Measurements from ENCODE around the gene ERCC1. TPM values are rescaled to one million over a fixed set of nuclear protein-coding genes. Genes with fewer than 3 reads are reported as not detected.

ERCC1 gene
- total RNA-seq, 2 donors from 2014 or later, result 65.0 to 68.4 TPM

- no peak for DNase-seq (ENCODE audit: low spot score)
- intact Hi-C loops (cut with DNase I), result no loop called here
Observed at GRCh38 chr19:45460807-45461347, 37.2 kb upstream of the ERCC1 start.

- intact Hi-C loops (cut with DNase I), result no loop called here
- no peak for DNase-seq (ENCODE audit: low spot score)
Observed at GRCh38 chr19:45457776-45458175, 34.1 kb upstream of the ERCC1 start.

DNA sequence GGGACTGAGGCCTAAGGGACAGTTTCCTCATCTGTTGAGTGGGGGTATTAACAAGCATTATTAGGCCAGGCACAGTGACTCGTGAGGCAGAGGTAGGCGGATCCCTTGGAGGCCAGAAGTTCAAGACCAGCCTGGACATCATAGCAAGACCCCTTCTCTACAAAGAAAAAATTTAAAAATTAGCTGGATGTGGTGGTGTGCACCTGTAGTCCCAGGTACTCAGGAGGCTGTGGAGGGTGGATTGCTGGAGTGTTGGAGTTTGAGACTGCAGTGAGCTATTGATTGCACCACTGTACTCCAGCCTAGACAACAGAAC lies 32.7 kb upstream of the ERCC1 start:
- intact Hi-C loops (cut with DNase I), result no loop called here

GRCh38 chr19:45455707-45456499 lies 32.2 kb upstream of the ERCC1 start:
- intact Hi-C loops (cut with DNase I), result no loop called here
- DNase-seq (ENCODE audit: low spot score), result peak; percentile 98

More for the DNA sequence above, 32.7 kb upstream of the ERCC1 start:
- no peak for DNase-seq (ENCODE audit: low spot score)

GRCh38 chr19:45451850-45452387 lies 28.2 kb upstream of the ERCC1 start:
- no peak for DNase-seq (ENCODE audit: low spot score)
- intact Hi-C loops (cut with DNase I), result loop anchor here in 1 of 2 donors (1.0 kb wide), 1 partner anchor 25 kb away; no protein-coding TSS in a partner anchor

- intact Hi-C loops (cut with DNase I), result loop anchor here in 1 of 2 donors (1.0 kb wide), 1 partner anchor 24 kb away; no protein-coding TSS in a partner anchor
- peak; percentile 83 for DNase-seq (ENCODE audit: low spot score)
Observed at GRCh38 chr19:45451131-45451849, 27.6 kb upstream of the ERCC1 start.

DNA sequence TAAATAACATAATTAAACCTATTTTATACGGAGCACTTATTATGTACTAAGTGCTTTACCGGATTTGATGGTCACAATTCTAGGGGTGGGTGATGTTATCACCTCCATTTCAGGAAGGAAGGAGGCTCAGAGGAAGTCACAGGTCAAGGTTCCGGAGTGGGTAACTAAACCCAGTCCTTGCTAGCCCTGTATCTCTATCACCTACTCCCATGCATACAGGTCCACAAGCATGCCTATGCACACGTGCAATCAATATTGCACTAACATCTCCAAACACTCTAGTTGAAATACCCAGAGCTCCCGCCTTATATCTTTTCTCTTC lies 26.3 kb upstream of the ERCC1 start:
- intact Hi-C loops (cut with DNase I), result no loop called here
- no peak for DNase-seq (ENCODE audit: low spot score)

DNA sequence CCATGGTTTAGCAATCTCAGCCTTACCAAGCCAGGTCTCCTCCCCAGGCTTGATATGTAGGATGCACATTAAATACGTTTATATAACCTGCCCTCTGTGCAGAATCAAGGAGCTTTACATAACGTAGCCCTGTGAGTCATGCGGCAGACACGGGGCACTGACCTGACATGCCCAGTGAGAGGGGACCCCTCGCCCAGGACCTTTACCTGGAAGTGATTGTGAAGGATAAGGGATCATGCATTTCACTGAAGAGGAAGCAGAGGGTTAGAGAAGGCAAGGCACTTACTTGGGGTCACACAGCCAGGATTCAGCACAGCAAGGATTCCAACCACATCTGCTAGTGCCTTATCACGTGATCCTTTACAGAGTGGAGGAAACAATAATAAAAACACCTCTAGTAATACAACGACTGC lies 25.2 kb upstream of the ERCC1 start:
- DNase-seq (ENCODE audit: low spot score), result no peak
- intact Hi-C loops (cut with DNase I), result no loop called here

GRCh38 chr19:45448425-45448756 lies 24.7 kb upstream of the ERCC1 start:
- DNase-seq (ENCODE audit: low spot score), result no peak
- intact Hi-C loops (cut with DNase I), result no loop called here

GRCh38 chr19:45446944-45447343 lies 23.2 kb upstream of the ERCC1 start:
- intact Hi-C loops (cut with DNase I), result no loop called here
- no peak for DNase-seq (ENCODE audit: low spot score)

GRCh38 chr19:45446295-45446694 lies 22.6 kb upstream of the ERCC1 start:
- intact Hi-C loops (cut with DNase I), result no loop called here
- no peak for DNase-seq (ENCODE audit: low spot score)

DNA sequence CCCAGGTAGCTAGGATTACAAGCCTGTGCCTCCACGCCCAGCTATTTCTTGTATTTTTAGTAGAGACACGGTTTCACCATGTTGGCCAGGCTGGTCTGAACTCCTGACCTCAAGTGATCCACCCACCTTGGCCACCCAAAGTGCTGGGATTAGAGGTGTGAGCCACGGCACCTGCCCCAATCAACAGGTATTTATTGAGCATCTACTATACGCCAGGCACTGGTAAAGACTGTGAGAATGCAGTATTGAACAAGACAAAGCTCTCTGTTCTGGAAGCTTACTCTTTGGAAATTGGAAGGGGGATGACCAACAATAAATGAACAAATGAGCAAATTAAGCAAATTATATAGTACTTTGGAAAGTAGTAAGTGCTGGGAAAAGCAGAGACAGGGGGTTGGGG lies 21.4 kb upstream of the ERCC1 start:
- DNase-seq (ENCODE audit: low spot score), result no peak
- intact Hi-C loops (cut with DNase I), result no loop called here

DNA sequence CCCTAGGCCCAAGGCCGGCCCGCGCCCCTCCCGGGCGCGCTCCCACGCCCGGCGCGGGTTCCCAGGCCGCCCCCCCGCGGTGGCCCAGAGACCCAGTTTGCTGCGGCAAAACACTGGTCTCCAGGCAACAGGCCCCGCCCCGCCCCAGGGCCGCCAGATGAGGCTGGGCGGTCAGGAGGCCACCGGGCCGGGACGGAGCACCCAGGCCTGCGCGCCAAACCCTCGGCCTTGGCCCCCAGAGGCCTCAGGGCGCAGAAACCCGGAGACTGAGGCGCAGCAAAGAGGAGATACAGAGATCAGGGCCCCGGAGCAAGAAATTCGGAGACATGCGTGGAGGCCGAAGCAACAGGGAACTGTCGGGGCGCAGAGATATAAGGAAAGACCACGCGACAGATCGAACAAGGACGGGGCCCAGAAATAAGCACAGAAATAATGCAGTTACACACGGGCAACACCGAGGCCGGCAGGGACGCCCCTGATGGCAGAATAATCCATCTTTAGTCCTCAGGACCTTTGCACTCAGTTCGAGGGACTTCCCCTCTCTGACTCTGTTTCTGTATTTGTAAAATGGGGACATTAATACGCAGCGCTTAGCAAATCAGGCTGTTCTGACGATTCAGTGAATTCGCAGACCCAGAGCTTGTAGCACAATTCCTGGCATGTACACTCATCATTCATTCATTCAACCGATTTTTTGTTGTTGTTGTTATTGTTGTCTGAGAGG lies 20.8 kb upstream of the ERCC1 start:
- intact Hi-C loops (cut with DNase I), result no loop called here

DNA sequence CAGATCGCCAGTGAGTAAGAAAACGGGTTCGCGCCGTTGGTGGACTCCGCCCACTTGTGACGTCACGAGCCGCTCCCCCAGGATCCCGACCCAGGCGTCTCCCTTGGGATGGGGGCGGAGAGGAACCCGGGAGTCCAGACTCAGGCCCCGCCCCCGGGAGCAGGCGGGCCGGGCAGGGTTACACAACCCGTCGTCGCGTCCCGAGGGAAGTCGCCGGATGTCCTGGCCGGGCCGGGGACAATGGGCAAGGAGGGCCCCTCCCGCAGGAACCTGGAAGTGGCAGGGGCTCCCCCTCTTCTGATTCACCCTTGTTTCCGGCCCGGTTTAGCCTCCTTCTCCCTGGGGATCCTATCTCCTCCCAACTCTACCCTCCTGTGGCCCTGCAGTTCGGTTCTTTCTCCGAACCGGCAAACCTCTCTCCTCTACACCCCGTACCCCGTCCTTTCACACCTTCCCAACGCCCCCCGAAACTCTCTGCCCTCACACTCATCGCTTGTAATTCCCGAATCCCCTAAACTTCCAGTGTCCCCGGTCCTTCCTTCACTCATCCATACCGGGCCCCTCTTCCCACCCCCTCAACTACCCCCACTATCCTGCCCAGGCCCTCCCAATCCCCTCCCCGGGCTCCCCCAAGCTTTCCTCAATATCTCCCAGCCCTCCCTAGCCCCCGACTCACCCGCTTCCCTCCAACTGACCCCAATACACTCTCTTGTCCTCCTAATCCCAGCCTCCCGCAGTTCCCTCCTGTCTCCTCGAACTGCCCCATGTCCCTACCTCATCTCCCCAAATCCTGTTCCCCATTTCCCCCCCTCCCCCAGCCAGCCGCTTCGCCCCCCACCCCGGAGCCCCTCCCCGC lies 20.0 kb upstream of the ERCC1 start:
- DNase-seq (ENCODE audit: low spot score), result peak; percentile 98
- intact Hi-C loops (cut with DNase I), result no loop called here

More for the DNA sequence above, 20.8 kb upstream of the ERCC1 start:
- peak; percentile 98 for DNase-seq (ENCODE audit: low spot score)

GRCh38 chr19:45442778-45443461 lies 19.2 kb upstream of the ERCC1 start:
- DNase-seq (ENCODE audit: low spot score), result peak; percentile 88
- intact Hi-C loops (cut with DNase I), result no loop called here

GRCh38 chr19:45442408-45442777 lies 18.7 kb upstream of the ERCC1 start:
- DNase-seq (ENCODE audit: low spot score), result no peak
- intact Hi-C loops (cut with DNase I), result no loop called here

DNA sequence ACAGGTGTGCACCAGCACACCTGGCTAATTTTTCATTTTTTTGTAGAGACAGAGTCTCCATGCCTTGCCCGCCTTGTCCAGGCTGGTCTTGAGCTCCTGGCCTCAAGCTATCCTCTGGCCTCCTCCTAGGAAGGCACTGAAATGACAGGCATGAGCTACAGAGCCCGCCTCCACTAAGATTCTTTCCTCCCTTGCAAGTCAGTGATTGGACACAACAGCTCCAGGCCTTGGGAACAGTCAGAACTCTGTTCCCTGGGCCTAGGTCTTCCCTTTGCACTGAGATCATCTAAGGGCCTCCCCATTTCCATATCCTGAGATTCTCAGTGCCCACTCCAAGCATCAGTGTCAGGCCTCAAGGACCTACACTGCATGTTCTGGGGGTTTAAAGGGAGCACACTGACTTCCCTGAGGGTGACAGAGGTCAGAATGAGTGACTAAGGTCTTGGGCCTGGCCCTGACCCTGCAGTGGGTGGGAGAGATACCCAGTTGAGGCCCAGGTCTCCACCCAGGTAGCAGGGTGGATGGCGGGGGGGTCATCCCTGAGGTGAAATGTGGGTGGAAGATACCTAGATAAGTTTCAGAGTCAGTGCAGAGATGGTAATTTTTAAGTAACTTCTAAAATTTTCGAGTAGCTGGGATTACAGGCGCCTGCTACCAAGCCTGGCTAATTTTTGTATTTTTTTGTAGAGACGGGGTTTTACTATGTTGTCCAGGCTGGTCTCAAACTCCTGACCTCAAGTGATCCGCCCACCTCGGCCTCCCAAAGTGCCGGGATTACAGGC lies 17.3 kb upstream of the ERCC1 start:
- intact Hi-C loops (cut with DNase I), result no loop called here
- no peak for DNase-seq (ENCODE audit: low spot score)

DNA sequence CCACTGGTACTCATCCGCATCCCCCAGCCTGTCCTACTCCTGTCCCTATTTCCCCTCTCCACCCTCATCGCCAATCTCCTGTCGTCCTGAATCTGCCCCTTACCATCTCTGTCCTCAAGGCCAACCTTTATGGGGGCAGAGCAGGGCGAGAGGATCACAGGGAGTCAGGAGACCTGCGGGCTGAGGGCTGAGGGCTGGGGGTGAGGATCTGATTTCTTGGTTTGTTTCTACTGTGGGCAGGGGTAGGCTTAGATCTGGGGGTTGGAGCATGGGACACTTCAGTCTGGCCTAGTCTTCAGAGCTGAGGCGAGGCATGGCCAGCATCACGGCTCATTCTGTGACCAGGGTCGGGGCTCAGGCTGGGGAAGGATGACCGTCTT lies 16.5 kb upstream of the ERCC1 start:
- DNase-seq (ENCODE audit: low spot score), result no peak
- intact Hi-C loops (cut with DNase I), result no loop called here

Data from posterior vena cava (tissue), 2 donors.